NB4 (cell line): ENCODE results near the gene SULT6B1.
"Not testable (repeated sequence)": the region's sequence is repeated elsewhere in the genome, so short reads cannot be mapped to it uniquely, and the experiment has no call there.

Source experiments
- CTCF ChIP-seq: IDR thresholded peaks from one replicate; pipeline ENCODE4 v1.5.1; 2012; ENCODE audit warnings: low read depth, low read length
- POLR2A ChIP-seq: IDR thresholded peaks from 2 replicates; pipeline ENCODE4 v1.6.1; 2011; ENCODE audit warnings: mild to moderate bottlenecking; ENCODE audit not compliant: insufficient read length; ENCODE audit errors: extremely low read depth

DNA sequence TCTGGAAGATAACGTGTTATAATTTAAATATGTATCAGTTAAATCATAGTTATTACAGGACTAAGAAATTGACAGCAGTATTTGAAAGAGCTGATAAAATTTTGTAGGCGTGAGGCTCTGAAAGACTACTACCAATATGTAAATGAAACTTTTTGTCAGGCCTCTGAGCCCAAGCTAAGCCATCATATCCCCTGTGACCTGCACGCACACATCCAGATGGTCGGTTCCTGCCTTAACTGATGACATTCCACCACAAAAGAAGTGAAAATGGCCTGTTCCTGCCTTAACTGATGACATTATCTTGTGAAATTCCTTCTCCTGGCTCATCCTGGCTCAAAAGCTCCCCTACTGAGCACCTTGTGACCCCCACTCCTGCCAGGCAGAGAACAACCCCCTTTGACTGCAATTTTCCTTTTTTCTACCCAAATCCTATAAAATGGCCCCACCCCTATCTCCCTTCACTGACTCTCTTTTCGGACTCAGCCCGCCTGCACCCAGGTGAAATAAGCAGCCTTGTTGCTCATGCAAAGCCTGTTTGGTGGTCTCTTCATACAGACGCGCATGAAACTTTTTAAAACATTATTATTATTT lies 16.7 kb upstream of the SULT6B1 start:
- not testable (repeated sequence) for TF ChIP-seq CTCF, POLR2A
